ENCODE measurements around the gene GDF2. TPM values are rescaled to one million over a fixed set of nuclear protein-coding genes. Genes with fewer than 3 reads are reported as not detected.

Gene GDF2
- polyA plus RNA-seq, 3 donors = not detected

- DNase-seq (ENCODE audit: low read depth in 3 of 3, low spot score in 2 of 3) = no peak
Measured at GRCh38 chr10:47311193-47311931, 10.9 kb upstream of the GDF2 start.

- DNase-seq (ENCODE audit: low read depth in 3 of 3, low spot score in 2 of 3) = no peak
Measured at GRCh38 chr10:47311932-47312662, 10.2 kb upstream of the GDF2 start.

- DNase-seq (ENCODE audit: low read depth in 3 of 3, low spot score in 2 of 3) = no peak
Measured at GRCh38 chr10:47312663-47312995, 9.6 kb upstream of the GDF2 start.

- no peak for DNase-seq (ENCODE audit: low read depth in 3 of 3, low spot score in 2 of 3)
Measured at GRCh38 chr10:47314416-47314970, 7.8 kb upstream of the GDF2 start.

- DNase-seq (ENCODE audit: low read depth in 3 of 3, low spot score in 2 of 3) = no peak
Measured at GRCh38 chr10:47315421-47315820, 6.8 kb upstream of the GDF2 start.

GRCh38 chr10:47316131-47316530 lies 6.1 kb upstream of the GDF2 start:
- DNase-seq (ENCODE audit: low read depth in 3 of 3, low spot score in 2 of 3) = no peak

- no peak for DNase-seq (ENCODE audit: low read depth in 3 of 3, low spot score in 2 of 3)
Measured at GRCh38 chr10:47317251-47317650, 5.0 kb upstream of the GDF2 start.

GRCh38 chr10:47318706-47319105 lies 3.5 kb upstream of the GDF2 start:
- no peak for DNase-seq (ENCODE audit: low read depth in 3 of 3, low spot score in 2 of 3)

- no peak for DNase-seq (ENCODE audit: low read depth in 3 of 3, low spot score in 2 of 3)
Measured at GRCh38 chr10:47319784-47320183, 2.5 kb upstream of the GDF2 start.

GRCh38 chr10:47320812-47321211 lies 1.4 kb upstream of the GDF2 start:
- DNase-seq (ENCODE audit: low read depth in 3 of 3, low spot score in 2 of 3) = no peak

GRCh38 chr10:47321521-47322195 lies 596 bp upstream of the GDF2 start:
- no peak for DNase-seq (ENCODE audit: low read depth in 3 of 3, low spot score in 2 of 3)

- DNase-seq (ENCODE audit: low read depth in 3 of 3, low spot score in 2 of 3) = no peak
Measured at GRCh38 chr10:47323087-47323486, 833 bp downstream of the GDF2 start.

GRCh38 chr10:47323636-47324296 lies 1.5 kb downstream of the GDF2 start:
- no peak for DNase-seq (ENCODE audit: low read depth in 3 of 3, low spot score in 2 of 3)

GRCh38 chr10:47325303-47326291 lies 3.3 kb downstream of the GDF2 start:
- DNase-seq (ENCODE audit: low read depth in 3 of 3, low spot score in 2 of 3) = no peak

- no peak for DNase-seq (ENCODE audit: low read depth in 3 of 3, low spot score in 2 of 3)
Measured at GRCh38 chr10:47326306-47326926, 4.2 kb downstream of the GDF2 start.

GRCh38 chr10:47326927-47327330 lies 4.7 kb downstream of the GDF2 start:
- no peak for DNase-seq (ENCODE audit: low read depth in 3 of 3, low spot score in 2 of 3)

GRCh38 chr10:47329855-47330254 lies 7.6 kb downstream of the GDF2 start:
- DNase-seq (ENCODE audit: low read depth in 3 of 3, low spot score in 2 of 3) = no peak

GRCh38 chr10:47330366-47330765 lies 8.1 kb downstream of the GDF2 start:
- no peak for DNase-seq (ENCODE audit: low read depth in 3 of 3, low spot score in 2 of 3)

- no peak for DNase-seq (ENCODE audit: low read depth in 3 of 3, low spot score in 2 of 3)
Measured at GRCh38 chr10:47330804-47331203, 8.6 kb downstream of the GDF2 start.
